Measurements from ENCODE around the gene BMI1.

DNA sequence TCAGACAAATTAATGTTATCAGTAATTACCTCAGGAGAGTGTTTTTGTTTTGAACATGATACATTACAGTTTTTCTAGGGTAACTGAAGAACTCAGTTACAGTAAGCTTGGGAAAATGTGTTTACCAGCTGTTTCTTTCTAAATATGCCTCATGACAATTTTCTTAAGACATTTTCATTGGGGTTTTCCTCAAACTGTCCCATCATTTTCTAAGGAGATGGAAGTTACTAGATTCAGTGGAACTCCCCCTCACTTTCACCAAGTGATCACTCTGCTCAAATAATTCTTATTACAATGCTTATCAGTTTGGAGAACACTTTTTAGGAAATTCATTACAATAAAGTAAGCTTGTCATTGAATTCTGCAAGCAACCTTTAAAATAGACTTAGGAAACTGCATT lies 18.0 kb downstream of the BMI1 start:
- TF ChIP-seq, protein P1, sequence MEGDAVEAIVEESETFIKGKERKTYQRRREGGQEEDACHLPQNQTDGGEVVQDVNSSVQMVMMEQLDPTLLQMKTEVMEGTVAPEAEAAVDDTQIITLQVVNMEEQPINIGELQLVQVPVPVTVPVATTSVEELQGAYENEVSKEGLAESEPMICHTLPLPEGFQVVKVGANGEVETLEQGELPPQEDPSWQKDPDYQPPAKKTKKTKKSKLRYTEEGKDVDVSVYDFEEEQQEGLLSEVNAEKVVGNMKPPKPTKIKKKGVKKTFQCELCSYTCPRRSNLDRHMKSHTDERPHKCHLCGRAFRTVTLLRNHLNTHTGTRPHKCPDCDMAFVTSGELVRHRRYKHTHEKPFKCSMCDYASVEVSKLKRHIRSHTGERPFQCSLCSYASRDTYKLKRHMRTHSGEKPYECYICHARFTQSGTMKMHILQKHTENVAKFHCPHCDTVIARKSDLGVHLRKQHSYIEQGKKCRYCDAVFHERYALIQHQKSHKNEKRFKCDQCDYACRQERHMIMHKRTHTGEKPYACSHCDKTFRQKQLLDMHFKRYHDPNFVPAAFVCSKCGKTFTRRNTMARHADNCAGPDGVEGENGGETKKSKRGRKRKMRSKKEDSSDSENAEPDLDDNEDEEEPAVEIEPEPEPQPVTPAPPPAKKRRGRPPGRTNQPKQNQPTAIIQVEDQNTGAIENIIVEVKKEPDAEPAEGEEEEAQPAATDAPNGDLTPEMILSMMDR (optimal IDR thresholded peaks at IDR 0.05 in 1 of 3, IDR thresholded peaks at IDR 0.05 in 1 of 3, conservative IDR thresholded peaks at IDR 0.05 in 1 of 3; ENCODE audit: extremely low read depth in 1 of 3, insufficient read depth in 2 of 3, low read length in 3 of 3) = no peak
- no peak for TF ChIP-seq EZH2 (IDR thresholded peaks at IDR 0.05; ENCODE audit: low read length)
